ENCODE data around the gene BAIAP2.

DNA sequence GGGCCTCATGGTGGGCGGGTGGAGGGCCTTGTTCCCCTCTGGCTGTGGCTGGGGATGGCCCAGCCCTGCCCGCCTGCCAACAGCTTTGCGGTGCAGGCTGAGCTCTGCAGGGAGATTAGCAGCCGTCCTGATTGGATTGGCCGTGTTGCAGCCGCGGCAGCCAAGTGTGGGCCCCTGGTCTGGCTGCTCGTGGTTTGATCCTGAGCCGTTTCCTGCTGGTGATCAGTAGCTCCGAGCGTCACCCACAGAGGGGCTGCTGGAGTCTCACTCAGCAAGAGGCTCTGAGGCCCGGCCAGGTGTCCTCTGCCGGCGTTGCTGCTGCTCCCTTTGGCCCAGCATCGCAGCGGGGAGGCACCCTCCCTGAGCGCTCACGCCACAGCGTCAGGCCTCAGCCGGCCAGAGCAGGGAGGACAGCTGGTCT, 32.5 kb downstream of the BAIAP2 start:
- TF ChIP-seq POLR2AphosphoS5 (IDR thresholded peaks at IDR 0.05) (no peak), CTCF (IDR thresholded peaks at IDR 0.05) (no peak), POLR2A (IDR thresholded peaks at IDR 0.05) (no peak)
